Stimulated activated CD4-positive, alpha-beta T cell treated with anti-CD3 and anti-CD28 coated beads, Interleukin-15, amount 100 ng/mL, for 24 hours (primary cell): ENCODE data around the gene ZMIZ1.

ENCODE experiments used
- DNase-seq: peaks from one replicate; pipeline ENCODE4 v3.0.0-alpha.2; 2020

ZMIZ1 gene

GRCh38 chr10:79124066-79124465 lies 55.3 kb downstream of the ZMIZ1 start:
- DNase-seq: no peak

DNA sequence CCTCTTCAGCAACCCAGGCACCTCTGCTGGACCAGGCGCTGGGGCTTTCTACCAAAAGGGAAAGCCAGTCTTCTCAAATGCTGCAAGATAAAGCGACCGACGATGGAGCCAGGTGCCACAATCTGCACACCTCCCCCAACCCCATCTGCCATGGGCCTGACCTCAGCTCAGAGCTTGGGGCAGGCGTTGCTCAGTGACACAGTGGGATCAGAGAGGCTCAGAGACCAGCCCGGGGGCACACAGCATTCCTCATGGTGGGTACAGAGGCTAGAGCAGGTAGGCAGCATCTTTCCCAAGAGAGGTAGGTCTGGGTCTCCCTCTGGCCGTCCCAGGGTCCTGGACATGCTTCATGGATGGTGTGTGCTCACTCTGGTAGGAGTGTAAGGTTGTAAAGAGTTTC lies 56.3 kb downstream of the ZMIZ1 start:
- no peak for DNase-seq

DNA sequence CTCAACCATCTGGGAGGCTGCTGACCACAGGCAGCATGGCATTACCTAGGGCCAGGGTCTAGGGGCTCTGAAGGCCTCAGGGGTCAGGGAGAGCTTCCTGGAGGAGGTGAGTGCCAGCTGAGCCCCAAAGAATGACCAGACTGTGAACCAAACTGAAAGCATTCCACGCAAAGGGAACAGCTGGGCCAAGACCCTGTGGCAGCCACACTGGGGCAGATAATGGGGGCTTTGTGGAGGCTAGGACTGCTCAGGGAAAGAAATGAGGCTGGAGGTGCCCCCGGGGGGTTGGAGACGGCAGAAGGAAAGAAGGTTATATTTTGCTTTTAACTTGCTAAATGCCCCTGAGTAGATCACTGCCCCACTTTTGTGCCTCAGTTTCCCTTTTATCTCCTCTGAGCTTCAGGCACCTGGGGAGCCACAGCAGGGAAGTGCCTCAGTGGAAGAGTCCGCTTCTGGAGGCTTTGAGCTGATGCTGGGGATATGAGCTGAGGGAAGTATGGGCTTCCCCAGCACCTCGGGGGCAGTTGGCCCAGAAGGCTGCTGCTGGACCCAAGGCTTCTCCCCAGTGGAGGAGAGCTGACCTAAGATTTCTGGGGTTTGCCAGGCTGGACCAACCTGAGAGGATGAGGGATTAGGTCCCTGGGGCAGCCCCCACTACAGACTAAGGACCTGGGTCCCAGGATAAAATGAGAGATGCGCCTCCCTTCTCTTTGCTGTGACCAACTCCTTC lies 57.8 kb downstream of the ZMIZ1 start:
- DNase-seq: no peak

GRCh38 chr10:79127151-79127961 lies 58.6 kb downstream of the ZMIZ1 start:
- no peak for DNase-seq

- no peak for DNase-seq
These were observed 59.6 kb downstream of the ZMIZ1 start for GRCh38 chr10:79128241-79128922.

DNA sequence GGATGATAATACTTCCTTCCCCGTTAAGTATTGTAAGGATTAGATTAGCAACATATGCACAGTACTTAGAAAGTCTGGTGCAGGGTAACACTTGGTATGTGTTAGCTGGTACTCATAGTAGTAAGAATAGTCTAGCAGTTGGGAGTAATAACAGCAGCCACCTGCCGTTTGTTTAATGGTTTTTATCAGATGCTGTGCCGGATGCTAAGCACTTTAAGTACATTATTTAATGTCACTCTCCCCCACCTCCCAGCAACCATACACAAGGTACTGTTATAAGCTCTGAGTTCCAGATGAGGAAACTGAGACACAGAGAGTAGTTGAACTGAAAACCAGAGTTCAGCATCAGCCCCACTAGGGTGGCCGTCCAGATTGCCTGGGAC lies 60.1 kb downstream of the ZMIZ1 start:
- no peak for DNase-seq

DNA sequence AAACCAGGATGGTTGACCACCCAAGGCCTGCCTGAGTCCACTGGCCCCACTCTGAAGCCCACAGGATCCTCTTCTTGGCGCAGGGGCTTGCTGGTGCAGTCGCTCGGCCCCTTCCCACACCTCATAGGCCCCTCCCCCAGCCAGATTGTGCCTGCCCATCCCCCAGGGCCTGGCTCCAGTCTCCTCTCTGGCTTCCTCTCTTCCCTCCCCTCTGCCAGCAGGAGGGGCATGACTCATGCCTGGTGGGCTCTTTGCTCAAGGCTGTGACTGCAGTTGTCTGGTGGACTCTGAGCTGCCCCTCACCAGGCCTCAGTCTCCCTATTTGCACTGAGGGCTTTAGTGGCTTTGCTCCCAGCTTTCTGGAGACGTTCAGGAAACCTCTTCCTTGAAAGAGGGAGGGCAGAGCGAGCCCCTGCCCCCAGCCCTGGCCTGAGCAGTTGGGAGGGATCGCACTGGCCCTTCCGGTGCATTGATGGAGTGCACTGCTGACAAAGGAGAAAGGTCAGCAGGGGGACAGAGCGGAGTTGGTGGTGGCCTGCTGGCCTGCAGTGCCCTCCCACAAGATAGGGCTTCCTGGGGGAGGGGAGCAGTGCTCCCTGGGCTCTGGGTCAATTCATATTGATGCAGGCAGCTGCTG lies 60.7 kb downstream of the ZMIZ1 start:
- DNase-seq: no peak

GRCh38 chr10:79130255-79130654 lies 61.5 kb downstream of the ZMIZ1 start:
- no peak for DNase-seq

- DNase-seq: no peak
These were observed 62.1 kb downstream of the ZMIZ1 start for GRCh38 chr10:79130846-79131245.

DNA sequence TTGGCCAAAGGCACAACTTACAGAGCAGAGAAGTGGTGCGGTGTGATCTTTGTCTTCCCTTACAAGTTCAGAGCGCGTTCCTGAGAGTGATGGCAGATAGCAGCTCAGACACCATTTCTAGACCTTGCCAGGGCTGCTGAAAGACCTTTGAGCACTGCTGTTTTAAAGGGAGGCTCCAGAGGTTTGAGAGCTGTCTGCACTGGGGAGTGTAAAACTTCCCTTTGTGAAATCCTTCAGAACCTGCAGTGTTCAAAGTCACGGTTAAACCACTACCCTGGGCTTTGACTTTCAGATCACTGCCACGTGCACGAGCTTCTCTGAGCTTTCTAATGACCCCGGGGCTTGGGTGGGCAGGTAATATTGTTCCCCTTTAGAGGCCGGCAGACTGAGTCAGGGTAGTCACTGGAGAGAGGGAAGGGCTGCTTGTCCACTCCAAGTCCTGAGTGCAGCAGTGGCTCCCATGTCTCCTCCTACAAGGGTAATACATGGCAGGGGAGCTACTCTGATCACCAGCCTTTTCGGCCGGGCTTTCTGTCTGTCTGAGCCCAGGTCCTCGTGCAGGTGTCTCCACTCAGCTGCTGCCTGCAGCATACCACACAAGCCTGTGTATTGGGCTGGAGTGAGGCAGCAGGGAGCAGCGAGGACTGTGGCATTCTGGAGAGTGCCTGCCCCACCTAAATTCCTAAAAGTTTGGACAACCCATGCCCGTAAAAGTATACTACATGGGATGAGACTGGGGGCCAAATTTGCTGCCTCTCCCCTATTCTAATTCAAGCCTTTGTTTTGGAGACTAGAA lies 63.3 kb downstream of the ZMIZ1 start:
- no peak for DNase-seq

DNA sequence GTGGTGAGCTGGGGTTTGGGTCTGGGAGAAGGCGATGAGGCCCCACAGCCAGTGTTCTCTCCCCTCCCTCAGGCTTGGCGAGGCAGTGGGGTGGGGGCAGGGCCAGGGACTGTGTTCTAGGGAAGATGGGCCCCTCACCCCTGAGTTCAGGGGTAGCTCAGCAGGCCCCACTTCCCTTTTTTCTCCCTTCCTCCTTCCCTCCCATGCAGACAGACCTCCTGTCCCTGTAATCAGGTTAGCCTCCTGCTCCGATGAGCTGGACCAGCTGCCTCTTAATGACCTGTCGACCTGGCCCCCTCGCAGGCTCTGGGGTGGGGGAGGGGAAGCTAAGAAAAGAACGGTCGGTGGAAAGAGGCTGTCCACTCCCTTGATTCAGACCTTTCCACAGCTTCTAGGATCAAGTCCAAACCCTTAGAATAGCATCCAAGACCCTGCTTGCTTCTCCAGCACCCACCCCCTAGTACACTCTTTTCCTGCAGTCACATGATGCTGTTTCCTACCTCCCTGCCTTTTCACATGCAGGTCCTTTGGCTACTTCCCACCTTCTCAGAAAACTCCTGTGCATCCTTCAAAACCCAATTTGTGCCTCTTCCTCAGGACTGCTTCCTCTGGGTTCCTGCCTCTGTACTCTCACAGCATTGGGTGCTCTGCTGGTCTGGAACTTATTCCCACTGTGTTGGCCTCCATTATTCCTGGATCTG lies 64.1 kb downstream of the ZMIZ1 start:
- no peak for DNase-seq

- DNase-seq: no peak
These were observed 64.7 kb downstream of the ZMIZ1 start for GRCh38 chr10:79133416-79133815.

- DNase-seq: no peak
These were observed 67.0 kb downstream of the ZMIZ1 start for GRCh38 chr10:79135790-79136189.

GRCh38 chr10:79136236-79137005 lies 67.7 kb downstream of the ZMIZ1 start:
- DNase-seq: no peak

- DNase-seq: no peak
These were observed 68.6 kb downstream of the ZMIZ1 start for GRCh38 chr10:79137300-79137756.

GRCh38 chr10:79137826-79138225 lies 69.1 kb downstream of the ZMIZ1 start:
- peak; percentile 61 for DNase-seq

DNA sequence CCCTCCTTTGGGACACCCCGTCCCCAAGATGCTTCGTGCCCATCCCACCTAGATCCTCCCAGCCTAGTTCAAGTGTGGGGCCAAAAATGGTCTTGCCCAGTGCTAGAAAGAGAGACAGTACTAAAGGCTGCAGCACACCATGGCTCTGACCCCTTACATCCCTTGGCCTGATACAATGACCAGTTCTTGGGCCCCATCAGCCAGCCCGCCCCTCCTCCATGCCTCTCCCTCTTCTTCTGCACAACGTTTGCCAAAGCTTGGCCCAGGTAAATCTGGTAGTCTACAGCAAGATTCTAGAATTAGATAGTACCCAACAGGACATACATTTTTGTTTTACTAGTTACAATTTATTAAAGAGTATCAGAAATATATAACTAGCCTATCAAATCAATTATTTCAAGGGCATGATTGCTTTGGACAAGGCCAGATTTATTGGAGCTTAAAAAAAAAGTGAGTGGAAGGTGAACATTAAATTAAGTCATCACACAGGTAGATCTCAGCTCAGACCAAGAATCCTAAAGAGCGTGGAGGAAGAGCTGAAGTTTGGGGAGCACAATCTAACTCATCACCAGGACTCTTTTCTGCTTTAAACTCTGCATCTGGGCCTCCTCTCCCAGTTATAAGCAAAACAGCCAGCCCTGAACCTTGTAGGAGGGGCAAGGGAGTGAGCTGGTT lies 69.8 kb downstream of the ZMIZ1 start:
- DNase-seq: no peak

- no peak for DNase-seq
These were observed 70.5 kb downstream of the ZMIZ1 start for GRCh38 chr10:79139124-79139835.

DNA sequence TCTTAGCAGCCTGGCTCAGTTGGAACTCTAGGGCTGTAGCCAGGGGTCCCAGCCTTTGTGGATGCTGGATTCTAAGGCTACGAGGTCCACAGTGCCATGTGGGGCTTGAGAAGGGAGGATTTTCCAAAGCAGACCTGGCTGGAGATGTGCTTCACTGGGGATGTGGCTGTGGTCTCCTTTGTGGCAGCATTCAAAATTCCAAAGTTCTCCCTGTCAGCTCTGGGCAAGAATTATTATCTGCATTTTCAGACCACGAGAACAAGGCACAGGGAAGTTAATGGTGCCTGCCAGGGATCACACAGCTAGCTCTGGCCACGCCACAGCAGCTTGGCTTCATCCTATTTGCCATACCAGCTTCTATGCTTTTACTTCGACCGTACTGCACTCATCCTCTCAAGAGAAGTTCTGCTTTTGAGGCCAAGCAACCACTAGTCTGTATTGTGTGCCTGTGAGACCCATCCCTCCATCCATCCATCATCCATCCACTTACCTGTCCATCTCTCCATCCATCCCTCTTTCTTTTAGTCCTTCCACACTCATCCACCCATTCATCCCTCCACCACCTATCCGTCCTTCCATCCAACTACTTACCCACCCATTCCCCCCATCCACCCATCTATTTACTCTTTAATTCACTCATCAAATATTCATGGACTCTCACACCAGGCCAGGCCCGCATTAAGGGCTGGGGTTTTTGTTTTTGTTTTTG lies 71.5 kb downstream of the ZMIZ1 start:
- no peak for DNase-seq
